ENCODE results near the gene MND1. TPM values are rescaled to one million over a fixed set of nuclear protein-coding genes. Genes with fewer than 3 reads are reported as not detected.

The MND1 gene
- total RNA-seq, 1 experiment from 2014 or later = 21.8 TPM

- CTCF ChIA-PET = no interaction called here
- Mint-ChIP-seq H3K36me3 (ENCODE audit: insufficient read depth, unreplicated experiment) (no peaks in the 10 kb centered on the region), H3K4me3 (ENCODE audit: unreplicated experiment) (no peak overlapping the region), H3K27me3 (ENCODE audit: insufficient read depth, unreplicated experiment) (no peaks in the 10 kb centered on the region), H3K4me1 (ENCODE audit: low read depth, unreplicated experiment) (no peaks in the 10 kb centered on the region), H3K9me3 (ENCODE audit: unreplicated experiment) (no peaks in the 10 kb centered on the region), H3K27ac (ENCODE audit: unreplicated experiment) (no peak overlapping the region)
- H3K9me3 ChIP-seq = no peaks in the 10 kb centered on the region
- BruUV-seq (replicated peaks) = no TSS peak
- no peak overlapping the region for H3K4me3 ChIP-seq (ENCODE audit: low read depth, low read length)
- TF ChIP-seq CTCF (IDR thresholded peaks at IDR 0.05; ENCODE audit: insufficient read depth in 1 of 2, low read depth in 1 of 2, low read length in 1 of 2, severe bottlenecking in 1 of 2, unreplicated experiment in 1 of 2) = no peak
- intact Hi-C loops (cut with micrococcal nuclease; ENCODE audit: unreplicated experiment) = no loop called here
- POLR2A ChIA-PET = no interaction called here
- H3K27me3 ChIP-seq (replicated peaks; ENCODE audit: control insufficient read depth, insufficient read depth, low read length) = no peaks in the 10 kb centered on the region
- H3K36me3 ChIP-seq (ENCODE audit: control insufficient read depth, insufficient read depth, low read length) = no peaks in the 10 kb centered on the region
- no peak for DNase-seq
- H3K4me1 ChIP-seq = no peaks in the 10 kb centered on the region
Observed at GRCh38 chr4:153327247-153327646, 17.2 kb upstream of the MND1 start.

- CTCF ChIA-PET = no interaction called here
Observed at GRCh38 chr4:153332936-153333335, 11.6 kb upstream of the MND1 start.

GRCh38 chr4:153333874-153334273 lies 10.6 kb upstream of the MND1 start:
- Mint-ChIP-seq H3K9me3 (ENCODE audit: unreplicated experiment) (no peaks in the 10 kb centered on the region), H3K27me3 (ENCODE audit: insufficient read depth, unreplicated experiment) (no peaks in the 10 kb centered on the region), H3K36me3 (ENCODE audit: insufficient read depth, unreplicated experiment) (peaks cover 6% of the 10 kb centered on the region), H3K27ac (ENCODE audit: unreplicated experiment) (no peak overlapping the region), H3K4me3 (ENCODE audit: unreplicated experiment) (no peak overlapping the region), H3K4me1 (ENCODE audit: low read depth, unreplicated experiment) (no peaks in the 10 kb centered on the region)
- no TSS peak for BruUV-seq (replicated peaks)
- Histone ChIP-seq H3K4me1 (no peaks in the 10 kb centered on the region), H3K27me3 (replicated peaks; ENCODE audit: control insufficient read depth, insufficient read depth, low read length) (no peaks in the 10 kb centered on the region), H3K9me3 (no peaks in the 10 kb centered on the region), H3K4me3 (ENCODE audit: low read depth, low read length) (no peak overlapping the region), H3K36me3 (ENCODE audit: control insufficient read depth, insufficient read depth, low read length) (no peaks in the 10 kb centered on the region)
- POLR2A ChIA-PET = no interaction called here
- DNase-seq = no peak
- no peak for TF ChIP-seq CTCF (IDR thresholded peaks at IDR 0.05; ENCODE audit: insufficient read depth in 1 of 2, low read depth in 1 of 2, low read length in 1 of 2, severe bottlenecking in 1 of 2, unreplicated experiment in 1 of 2)
- intact Hi-C loops (cut with micrococcal nuclease; ENCODE audit: unreplicated experiment) = no loop called here
- CTCF ChIA-PET = no interaction called here

More at GRCh38 chr4:153332936-153333335, 11.6 kb upstream of the MND1 start:
- Histone ChIP-seq H3K27me3 (replicated peaks; ENCODE audit: control insufficient read depth, insufficient read depth, low read length) (no peaks in the 10 kb centered on the region), H3K36me3 (ENCODE audit: control insufficient read depth, insufficient read depth, low read length) (no peaks in the 10 kb centered on the region), H3K9me3 (no peaks in the 10 kb centered on the region), H3K4me3 (ENCODE audit: low read depth, low read length) (no peak overlapping the region), H3K4me1 (no peaks in the 10 kb centered on the region)
- DNase-seq = no peak
- TF ChIP-seq CTCF (IDR thresholded peaks at IDR 0.05; ENCODE audit: insufficient read depth in 1 of 2, low read depth in 1 of 2, low read length in 1 of 2, severe bottlenecking in 1 of 2, unreplicated experiment in 1 of 2) = no peak
- H3K36me3 Mint-ChIP-seq (ENCODE audit: insufficient read depth, unreplicated experiment) = peaks cover 6% of the 10 kb centered on the region
- intact Hi-C loops (cut with micrococcal nuclease; ENCODE audit: unreplicated experiment) = no loop called here
- no TSS peak for BruUV-seq (replicated peaks)
- no peaks in the 10 kb centered on the region for H3K27me3 Mint-ChIP-seq (ENCODE audit: insufficient read depth, unreplicated experiment)
- no peak overlapping the region for H3K4me3 Mint-ChIP-seq (ENCODE audit: unreplicated experiment)
- H3K27ac Mint-ChIP-seq (ENCODE audit: unreplicated experiment) = no peak overlapping the region
- H3K4me1 Mint-ChIP-seq (ENCODE audit: low read depth, unreplicated experiment) = no peaks in the 10 kb centered on the region
- POLR2A ChIA-PET = no interaction called here
- no peaks in the 10 kb centered on the region for H3K9me3 Mint-ChIP-seq (ENCODE audit: unreplicated experiment)
